G401.6 (cell line): ENCODE measurements around the gene SRGAP1.
A peak's percentile ranks its signal among the peaks of the same experiment; 100 is the strongest.
"Not testable (repeated sequence)": the region's sequence is repeated elsewhere in the genome, so short reads cannot be mapped to it uniquely, and the experiment has no call there.

Source experiments
- FAIRE-seq: peaks from 2 replicates; lab custom pipeline; 2012; peaks lifted over from hg19 to GRCh38; lab: Jason Lieb, UNC

Gene SRGAP1

DNA sequence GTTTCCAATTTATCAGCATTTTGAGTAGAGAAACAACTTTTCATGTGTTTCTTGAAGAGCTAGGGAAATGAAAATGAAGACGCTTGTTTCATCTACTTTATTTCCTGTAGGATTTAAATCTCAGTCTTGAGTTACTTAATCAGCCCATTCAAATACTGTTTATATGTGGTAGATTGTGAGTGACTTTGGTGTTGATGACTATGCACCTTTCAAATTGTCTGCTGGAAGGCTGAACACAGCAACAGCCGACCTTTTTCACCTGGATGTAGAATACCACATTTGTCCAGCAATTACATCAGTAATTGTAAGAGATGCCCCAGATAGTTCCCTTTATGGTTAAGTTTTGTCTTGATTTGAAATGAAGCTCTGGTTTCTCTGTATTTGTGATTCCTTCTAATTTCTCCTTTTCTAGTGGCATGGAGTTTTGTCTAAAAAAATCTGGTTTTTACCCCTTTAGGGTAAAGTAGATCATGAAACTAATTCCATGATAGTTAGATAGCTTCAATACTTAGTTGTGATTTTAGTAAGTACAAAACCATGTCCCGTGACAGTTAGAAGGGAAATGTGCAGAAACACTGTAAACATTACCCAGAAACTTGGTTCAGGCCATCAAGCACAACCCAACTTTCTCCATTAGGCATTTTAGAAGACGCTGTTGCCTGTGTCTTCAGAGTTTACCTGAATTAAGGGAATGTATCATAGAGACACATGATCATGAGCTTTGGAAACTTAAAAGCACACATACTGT, 165.0 kb downstream of the SRGAP1 start:
- FAIRE-seq, result no peak

DNA sequence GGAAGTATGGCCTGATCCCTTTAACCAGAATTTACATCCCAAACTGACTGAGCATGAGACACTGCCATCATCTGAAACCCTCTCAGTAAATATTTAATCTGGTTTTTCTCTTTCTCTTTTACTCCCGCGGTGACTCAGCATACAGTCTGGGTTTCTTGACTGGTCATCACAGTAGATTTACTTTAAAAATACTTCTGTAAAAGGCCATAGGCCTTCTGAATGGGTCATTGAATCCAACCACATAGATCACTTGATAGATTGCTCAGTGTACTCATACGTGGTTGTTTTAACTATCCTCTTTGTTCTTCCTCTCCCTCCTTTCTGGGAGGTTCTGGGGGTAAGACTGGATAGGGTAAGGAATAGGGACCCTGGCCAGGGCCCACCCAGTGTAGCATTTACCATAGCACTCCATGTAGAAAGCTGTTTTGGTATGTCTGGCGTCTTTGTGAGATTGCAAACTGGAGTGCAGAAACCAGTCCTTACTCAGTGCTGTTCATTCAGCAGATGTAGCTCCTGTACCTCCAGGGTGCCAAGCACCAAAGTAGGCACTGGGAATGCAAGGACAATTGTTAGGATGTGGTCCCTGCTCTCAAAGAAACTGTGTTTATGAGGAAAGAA, 165.7 kb downstream of the SRGAP1 start:
- no peak for FAIRE-seq

DNA sequence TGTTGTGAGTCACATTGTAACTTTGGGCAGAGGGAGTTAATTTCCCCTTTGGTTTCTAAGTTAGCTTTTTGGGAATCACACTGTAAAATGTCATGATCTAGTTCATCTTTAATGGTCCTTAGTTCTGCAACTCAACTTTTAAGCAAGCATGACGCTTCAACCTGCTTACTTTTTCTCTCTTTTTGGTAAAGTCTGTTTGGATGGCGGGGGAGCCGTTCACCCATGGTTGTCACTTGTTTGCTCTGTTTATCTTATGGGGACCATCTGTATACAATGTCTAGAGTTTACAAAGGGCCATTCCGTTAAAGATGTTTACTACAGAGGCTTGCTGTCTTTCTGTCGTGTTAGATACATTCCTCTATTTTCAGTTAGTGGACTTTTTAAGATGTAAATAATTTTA, 172.0 kb downstream of the SRGAP1 start:
- FAIRE-seq, result no peak

DNA sequence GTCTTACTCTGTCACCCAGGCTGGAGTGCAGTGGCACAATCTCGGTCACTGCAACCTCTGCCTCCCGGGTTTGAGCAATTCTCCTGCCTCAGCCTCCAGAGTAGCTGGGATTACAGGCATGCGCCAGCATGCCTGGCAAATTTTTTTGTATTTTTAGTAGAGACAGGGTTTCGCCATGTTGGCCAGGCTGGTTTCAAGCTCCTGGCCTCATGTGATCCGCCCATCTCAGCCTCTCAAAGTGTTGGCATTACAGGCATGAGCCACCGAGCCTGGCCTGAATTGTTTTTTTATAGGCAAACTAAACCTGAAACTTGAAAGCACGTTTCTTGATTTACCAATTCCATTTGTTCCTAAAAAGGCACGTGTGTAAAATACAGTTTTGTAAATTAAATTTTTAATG, 173.6 kb downstream of the SRGAP1 start:
- not testable (repeated sequence) for FAIRE-seq

DNA sequence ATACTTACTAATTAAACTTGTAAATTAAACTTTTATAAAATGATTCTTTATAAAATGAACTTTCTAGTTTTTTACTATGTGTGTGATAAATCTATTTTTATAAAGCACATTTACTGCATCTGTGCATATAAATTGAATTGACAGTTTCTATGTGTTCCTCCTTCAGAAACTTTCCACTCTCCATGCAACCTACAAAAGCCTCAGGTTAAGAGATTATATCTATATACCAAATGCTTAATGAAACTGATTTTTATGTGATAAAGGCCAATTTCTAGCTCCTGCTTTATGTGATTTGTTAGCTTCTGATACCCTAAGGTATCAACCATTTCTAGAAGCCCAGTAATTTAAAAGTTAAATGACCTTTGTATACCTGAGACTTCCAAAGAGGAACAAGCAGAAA, 174.0 kb downstream of the SRGAP1 start:
- FAIRE-seq, result peak; percentile 28

DNA sequence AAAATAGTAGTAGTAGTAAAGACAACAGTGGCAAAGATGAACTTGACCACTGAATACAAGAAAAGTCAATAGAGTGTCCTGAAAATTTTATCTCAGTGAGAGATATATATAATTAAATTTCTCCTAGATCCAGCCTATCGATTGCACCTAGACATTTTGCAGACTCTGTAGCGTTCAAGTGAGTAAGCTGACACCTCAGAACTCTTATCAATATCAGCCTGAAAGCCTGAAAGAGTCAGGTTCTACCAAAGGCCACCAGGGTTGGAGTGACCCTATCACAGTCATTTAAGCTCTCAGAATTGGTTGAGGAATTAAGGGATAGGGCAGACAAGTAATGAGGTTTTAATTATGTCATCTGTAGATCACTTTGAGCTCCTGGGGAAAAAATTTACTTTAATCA, 174.6 kb downstream of the SRGAP1 start:
- FAIRE-seq, result no peak

DNA sequence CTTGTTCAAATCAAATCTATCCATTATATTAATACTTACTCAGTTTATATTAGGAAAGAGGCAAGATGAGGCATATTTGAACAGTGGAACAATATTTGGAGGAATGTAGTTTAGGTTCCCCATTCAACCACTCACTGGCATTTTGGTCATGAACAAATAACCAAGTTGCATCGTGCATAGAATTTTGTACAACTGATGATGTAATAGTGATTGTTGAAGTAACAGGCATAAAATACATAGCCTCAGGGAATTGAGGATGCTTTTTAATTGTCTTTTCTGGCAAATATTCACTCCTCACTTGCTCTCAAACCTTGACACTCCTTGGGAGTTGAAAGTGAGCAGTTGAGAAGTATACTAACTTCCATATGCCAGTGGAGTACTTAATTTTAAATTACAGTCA, 175.2 kb downstream of the SRGAP1 start:
- FAIRE-seq, result no peak

DNA sequence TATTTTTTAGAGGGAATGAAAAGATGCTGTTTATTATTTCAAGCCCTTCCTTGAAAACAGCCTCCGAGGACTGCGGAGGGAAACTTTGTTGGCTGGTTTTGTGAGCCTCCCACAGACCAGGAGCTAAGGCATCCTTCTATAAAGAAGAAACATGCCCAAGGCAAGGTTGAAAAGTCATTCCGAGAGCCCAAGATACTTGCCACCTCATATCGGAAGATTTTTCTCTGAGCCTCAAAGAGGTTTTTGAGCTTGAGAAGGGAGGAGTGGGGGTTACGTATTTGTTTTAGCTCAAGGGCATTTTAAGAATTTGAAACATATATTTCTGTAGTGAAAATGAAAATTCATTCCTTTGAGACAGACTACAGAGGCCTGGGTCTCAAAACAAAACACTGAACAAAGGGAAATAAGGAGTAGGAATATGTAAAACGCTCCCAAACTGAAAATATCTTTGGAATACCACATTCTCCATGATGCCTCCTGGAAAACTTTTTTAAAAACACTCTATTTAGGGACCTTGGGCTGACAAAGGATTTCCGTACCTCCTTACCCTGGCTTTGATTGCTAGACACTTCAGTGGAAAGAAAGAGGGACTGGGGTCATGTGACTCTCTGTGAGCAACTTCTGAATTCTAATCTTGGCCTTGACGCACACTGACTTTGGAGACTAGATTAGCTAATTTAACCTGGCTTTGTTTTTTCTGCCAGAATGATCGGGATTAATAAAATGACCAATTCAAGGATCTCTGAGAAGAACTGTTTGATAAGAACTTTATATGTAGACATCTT, 180.9 kb downstream of the SRGAP1 start:
- no peak for FAIRE-seq

DNA sequence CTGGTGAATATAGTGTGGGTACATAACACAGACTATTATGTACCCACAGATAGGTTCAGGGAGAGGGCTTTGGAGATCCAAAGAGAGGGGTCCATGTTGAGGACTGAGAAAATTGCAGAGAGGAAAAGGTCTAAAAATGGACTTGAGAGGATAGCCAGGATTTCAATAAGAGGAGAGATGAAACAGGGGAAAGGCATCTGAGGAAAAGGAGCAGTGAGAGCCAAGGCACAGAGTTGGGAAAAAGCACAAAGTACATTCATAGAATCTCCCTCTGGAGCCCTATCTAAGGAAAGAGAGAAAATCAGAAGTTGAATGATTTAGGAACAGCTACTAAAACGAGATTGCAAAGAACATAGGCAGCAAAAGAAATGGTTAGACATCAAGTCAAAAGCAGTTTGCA, 182.8 kb downstream of the SRGAP1 start:
- no peak for FAIRE-seq

DNA sequence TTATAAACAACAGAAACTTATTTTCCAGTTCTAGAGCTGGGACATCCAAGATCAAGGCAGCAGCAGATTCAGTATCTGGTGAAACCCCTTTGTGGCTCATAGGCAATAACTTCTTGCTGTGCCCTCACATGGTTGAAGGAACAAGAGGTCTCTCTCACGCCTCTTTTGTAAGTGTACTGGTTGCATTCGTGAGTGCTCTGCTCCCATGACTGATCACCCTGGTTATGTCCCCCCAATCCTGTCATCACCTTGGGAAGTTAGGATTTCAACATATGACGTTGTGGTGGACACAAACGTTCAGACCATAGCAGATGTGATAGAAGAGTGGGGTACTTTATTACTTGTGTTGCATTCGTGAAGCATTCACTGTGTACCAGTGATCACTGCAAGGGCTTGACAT, 184.0 kb downstream of the SRGAP1 start:
- FAIRE-seq, result no peak

DNA sequence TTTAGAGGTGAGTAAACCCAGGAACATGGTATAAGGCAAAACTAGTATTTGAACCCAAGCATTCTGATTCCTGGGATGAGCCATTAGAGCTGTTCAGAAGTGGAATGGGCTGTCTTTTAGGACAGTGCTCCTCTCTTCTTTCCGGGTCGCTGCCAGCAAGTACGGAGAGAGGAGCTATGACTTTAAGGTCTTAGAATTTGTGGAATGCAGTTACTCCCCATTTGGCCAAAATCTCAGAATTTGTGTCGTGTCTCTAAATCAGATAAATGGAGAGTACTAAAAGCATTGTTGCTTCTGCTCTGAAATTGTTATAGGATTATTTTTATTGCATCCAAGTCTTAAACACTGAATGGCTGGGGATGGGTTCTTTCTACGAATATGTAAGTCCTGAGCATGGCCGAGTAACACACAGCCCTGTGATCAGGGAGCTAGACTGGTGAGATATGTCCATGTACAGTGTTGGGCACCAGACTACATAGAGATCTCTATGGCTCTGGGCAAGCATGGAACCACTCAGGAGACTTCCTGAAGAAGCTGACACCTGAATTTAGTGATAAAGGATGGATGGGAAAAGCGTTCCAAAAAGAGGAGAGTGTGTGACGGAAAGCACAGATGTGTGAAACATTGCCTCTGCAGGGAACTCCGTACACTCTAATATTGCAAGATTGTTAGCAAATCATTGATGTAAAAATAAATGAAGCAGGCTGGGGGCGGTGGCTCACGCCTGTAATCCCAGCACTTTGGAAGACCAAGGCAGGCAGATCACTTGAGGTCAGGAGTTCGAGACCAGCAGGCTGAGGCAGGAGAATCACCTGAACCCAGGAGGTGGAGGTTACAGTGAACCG, 184.7 kb downstream of the SRGAP1 start:
- FAIRE-seq, result no peak

DNA sequence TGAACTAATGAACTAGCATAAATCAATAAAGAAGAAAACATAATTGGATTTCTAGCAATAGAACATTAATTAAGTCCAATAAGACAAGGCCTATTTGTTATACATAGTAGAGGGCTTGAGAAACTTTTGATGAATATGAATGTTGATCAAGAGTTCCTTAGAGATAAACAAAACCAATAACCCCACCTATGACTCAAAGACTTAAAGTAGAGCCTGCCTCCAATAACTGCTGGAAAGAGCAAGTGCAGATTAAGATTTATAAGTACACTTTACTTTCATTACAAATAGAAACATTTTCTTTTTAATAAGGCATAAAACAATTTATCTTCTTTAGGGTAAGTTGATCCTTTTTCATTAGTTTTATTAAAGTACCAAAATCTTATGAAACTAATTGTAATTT, 185.7 kb downstream of the SRGAP1 start:
- peak; percentile 69 for FAIRE-seq

DNA sequence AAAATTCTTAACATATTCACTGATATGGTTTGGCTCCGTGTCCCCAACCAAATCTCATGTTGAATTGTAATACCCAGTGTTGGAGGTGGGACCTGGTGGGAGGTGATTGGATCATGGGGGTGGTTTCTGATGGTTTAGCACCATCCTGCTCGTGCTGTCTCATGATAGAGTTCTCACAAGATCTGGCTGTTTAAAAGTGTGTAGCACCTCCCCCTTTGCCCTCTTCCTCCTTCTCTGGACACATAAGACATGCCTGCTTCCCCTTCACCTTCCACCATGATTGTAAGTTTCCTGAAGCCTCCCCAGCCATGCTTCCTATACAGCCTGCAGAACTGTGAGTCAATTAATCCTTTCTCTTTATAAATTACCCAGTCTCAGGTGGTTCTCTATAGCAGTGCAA, 189.6 kb downstream of the SRGAP1 start:
- FAIRE-seq, result not testable (repeated sequence)

DNA sequence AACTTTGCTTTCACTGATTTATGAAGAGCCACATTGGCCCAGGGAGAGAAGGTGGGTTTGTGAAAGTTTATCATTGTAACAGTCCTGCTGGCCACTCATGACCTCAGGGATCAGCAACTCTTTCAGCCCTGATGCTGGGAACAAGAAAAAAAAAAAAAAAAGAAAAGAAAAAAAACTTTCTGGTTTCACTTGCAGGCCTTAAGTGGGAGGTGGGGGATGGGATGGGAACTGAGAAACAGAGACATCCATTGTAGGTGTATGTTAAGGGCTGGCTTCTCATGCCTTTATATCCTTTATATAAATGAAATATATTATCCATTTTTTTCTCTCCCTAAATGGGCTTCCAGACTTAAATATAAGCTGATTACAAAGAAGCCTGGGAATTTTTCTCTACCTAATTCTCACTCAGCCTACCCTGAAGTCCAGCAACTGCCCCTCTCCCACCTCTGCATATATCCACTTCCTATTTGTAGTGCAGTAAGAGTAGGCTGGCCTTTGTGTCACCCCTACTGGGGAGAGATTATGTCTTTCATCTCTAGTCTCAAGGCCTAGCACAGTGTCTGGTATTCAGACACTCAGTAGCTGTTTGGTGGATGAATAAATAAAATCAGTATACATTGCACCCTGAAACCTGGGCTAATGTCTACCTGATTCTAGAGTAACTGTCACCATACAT, 190.5 kb downstream of the SRGAP1 start:
- no peak for FAIRE-seq

DNA sequence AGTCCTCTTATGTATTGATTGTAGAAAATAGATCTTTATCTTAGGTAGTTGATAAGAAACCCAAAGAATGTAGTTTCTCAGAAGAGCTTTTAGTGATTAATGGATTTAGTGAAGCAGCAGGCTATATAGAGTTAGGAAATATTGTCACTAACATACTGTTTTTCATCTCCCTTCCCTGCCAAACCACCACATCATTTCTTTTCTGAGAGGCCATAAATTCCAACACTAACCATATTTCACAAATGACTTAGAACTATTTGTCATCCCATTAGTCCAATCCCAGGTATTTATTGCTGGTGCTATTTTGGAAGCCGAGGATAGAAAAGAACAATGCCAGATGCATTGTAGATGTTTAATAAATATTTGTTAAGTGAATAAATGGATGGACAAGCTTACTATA, 191.9 kb downstream of the SRGAP1 start:
- FAIRE-seq, result no peak

DNA sequence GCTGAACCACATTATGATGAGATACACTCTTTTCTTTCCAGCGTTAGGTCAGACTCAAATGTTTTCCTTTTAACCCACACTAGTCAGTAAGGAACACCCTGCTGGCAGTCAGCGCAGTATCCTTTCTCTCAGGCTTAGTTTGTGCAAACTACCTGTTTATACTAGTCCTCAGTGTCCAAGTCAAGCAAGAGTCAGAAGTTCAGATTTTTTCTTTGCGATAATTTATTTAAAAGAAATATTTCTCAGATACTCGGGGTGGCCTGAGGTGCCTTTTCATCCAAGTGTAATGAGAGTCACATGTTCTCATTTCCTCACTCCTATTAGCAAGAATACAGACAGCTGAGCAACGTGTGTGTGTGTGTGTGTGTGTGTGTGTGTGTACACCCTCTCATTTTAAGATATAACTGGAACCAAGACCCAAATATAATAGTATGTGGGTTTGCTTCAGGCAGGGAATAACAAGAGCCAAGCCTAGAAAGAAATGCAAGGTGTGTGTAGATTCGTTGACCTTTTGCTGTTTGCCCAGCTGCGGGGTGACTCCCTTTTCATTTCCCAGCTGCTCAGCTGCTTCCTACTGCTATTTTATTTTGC, 194.9 kb downstream of the SRGAP1 start:
- FAIRE-seq, result no peak

DNA sequence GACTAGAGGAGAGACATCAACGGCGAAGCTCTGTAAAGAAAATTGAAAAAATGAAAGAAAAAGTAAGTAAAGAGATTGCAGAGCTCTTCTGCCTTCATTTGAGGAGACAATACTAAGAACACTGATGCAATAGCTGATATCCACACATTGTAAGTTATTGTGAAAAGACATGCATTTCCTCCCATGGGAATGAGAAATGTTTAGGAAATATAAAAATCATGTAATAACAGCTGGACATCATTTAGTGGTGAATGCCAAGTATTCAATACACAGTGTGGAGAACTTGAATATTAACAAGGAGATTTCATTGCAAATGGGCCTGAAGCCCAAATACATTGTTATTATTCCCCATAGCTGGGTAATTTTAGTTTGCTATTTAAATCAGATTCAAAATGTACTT, 198.4 kb downstream of the SRGAP1 start:
- FAIRE-seq, result no peak

DNA sequence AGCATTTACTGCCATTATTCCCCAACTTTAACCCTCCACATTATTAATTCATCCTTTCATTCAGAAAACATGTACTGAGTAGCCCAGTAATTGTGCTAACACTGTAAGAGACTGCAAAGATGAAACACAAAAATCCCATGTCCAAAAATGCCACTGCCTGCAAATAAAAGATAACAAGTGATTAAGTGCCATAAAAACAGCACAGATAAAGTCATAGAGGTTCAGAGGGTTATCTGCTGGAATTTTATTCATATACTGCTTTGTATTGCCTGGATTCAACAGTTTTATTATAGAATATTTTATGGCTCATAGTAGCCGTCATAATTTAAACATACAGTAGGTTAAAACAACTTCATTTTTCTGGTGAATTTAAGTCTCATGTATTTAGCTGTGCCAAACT, 199.7 kb downstream of the SRGAP1 start:
- no peak for FAIRE-seq

DNA sequence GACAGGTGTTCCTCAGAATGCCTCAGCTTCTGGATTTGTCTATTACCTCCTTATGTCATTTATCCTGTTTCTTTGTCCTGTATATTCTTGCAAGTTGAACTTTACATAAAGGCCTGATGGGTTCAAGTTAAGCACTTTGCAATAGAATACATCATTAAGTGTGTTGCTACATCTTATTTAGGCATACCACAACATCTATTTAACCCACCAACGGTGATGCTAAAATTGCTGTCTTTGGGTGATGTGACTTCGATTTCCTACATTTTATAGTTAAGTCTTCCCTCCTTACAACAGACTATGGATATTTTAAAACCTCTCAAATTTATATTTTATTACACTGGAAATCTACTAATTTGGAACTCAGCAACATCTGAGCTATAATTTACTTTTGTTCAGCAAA, 206.6 kb downstream of the SRGAP1 start:
- no peak for FAIRE-seq

DNA sequence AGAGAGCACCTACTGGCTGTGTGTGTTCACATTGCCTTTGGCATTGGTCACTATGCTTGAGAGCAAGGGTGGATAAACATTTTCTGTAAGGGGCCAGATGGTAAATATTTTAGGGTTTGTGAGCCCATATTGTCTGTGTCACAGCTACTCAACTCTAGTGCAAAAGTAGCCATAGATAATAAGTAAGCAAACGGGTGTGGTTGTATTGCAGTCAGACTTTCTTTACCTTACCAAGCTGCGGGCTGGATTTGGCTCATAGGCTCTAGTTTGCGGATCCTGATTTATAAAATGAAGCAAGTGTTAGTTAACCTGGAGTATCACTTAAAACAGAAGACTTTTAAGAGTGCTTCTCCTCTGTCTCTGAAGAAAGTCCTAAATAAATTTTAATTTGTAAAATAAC, 208.6 kb downstream of the SRGAP1 start:
- FAIRE-seq, result no peak

DNA sequence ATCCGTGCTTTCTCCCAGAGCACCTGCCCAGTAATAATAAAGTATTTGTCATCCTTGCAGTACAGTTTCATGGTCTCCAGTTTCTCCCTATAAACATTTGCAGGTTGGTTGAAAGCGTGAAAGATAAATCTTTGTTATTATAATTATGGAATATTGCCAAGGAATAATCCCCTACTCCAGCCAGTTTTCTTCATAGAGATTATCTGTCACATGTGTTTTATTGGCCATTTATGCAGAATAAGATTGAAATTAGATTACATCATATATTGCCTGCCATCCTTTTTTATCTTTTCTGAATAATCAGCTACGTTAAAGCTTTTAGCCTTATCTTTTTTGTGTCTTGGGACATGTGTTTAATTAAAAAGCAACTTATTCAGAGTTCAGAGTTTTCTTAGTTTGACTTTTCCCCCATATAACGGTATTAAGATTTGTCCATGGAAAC, 209.6 kb downstream of the SRGAP1 start:
- no peak for FAIRE-seq

DNA sequence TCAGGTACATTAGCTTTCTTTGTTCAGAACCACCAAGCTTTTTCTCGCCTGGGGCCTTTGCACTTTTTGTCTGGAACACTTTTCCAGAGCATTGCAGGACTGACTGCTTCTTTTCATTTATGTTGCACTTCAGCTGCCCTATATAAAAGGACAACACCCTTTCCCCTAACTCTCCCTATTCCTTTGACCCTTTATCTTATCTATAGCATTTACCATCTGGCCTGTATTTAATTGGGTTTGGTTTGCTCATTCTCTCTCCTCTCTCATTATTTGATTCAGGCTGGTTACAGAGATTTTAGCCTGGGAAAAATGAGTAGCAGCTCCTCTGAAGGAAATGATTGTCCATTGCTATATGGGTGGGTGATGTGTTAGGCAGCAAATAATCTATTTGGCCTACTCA, 212.2 kb downstream of the SRGAP1 start:
- FAIRE-seq, result no peak
